H9 (cell line): ENCODE results near the gene PLP2. TPM values are rescaled to one million over a fixed set of nuclear protein-coding genes. Genes with fewer than 3 reads are reported as not detected.

Experiments
- DNase-seq: peaks from one replicate; pipeline ENCODE4 v3.0.0-alpha.2; 2017
- H2AFZ ChIP-seq: one replicate; pipeline ENCODE4 v1.6.1; 2013; ENCODE audit warnings: mild to moderate bottlenecking, low read length, control low read depth, moderate library complexity
- H2AK5ac ChIP-seq: 2 replicates; pipeline ENCODE4 v1.6.1; 2013; ENCODE audit warnings: low read length, control low read depth, mixed read lengths; ENCODE audit not compliant: insufficient read length
- H2BK120ac ChIP-seq: one replicate; pipeline ENCODE4 v1.6.1; 2013; ENCODE audit warnings: low read depth, mild to moderate bottlenecking, low read length, control low read depth, inconsistent platforms; ENCODE audit not compliant: poor library complexity, severe bottlenecking
- H2BK12ac ChIP-seq: 2 replicates; pipeline ENCODE4 v1.6.1; 2013; ENCODE audit warnings: low read length, control low read depth, mixed read lengths, low read depth; ENCODE audit not compliant: insufficient read length
- H2BK15ac ChIP-seq: 2 replicates; pipeline ENCODE4 v1.6.1; 2013; ENCODE audit warnings: low read depth, low read length, control low read depth
- H2BK20ac ChIP-seq: one replicate; pipeline ENCODE4 v1.6.1; 2013; ENCODE audit warnings: low read depth, mild to moderate bottlenecking, low read length, control low read depth, inconsistent platforms; ENCODE audit not compliant: poor library complexity, severe bottlenecking
- H2BK5ac ChIP-seq: 2 replicates; pipeline ENCODE4 v1.6.1; 2013; ENCODE audit warnings: low read length, control low read depth, mixed read lengths; ENCODE audit not compliant: insufficient read length
- H3K14ac ChIP-seq: 2 replicates; pipeline ENCODE4 v1.6.1; 2013; ENCODE audit warnings: low read length, control low read depth; ENCODE audit not compliant: insufficient read depth
- H3K18ac ChIP-seq: 2 replicates; pipeline ENCODE4 v1.6.1; 2013; ENCODE audit warnings: low read depth, mild to moderate bottlenecking, mixed read lengths, low read length, control low read depth; ENCODE audit not compliant: insufficient read length
- H3K23ac ChIP-seq: 2 replicates; pipeline ENCODE4 v1.6.1; 2013; ENCODE audit warnings: low read length, control low read depth, mixed read lengths, low read depth; ENCODE audit not compliant: insufficient read length
- H3K23me2 ChIP-seq: 2 replicates; pipeline ENCODE4 v1.6.1; 2013; ENCODE audit warnings: low read depth, mild to moderate bottlenecking, mixed read lengths, low read length, control low read depth; ENCODE audit not compliant: insufficient read length, poor library complexity, severe bottlenecking
- H3K27ac ChIP-seq: 2 replicates; pipeline ENCODE4 v1.5.1; 2013; ENCODE audit warnings: low read length, control low read depth, mixed read lengths, low read depth; ENCODE audit not compliant: insufficient read length
- H3K27me3 ChIP-seq: 2 replicates; pipeline ENCODE4 v1.6.1; 2013; ENCODE audit warnings: low read length, control low read depth, inconsistent platforms; ENCODE audit not compliant: insufficient read depth
- H3K4ac ChIP-seq: 2 replicates; pipeline ENCODE4 v1.6.1; 2013; ENCODE audit warnings: low read depth, mild to moderate bottlenecking, control low read depth, inconsistent platforms, low read length, moderate library complexity
- H3K4me1 ChIP-seq: 2 replicates; pipeline ENCODE4 v1.6.1; 2013; ENCODE audit warnings: low read length, control low read depth, inconsistent platforms; ENCODE audit not compliant: insufficient read depth
- H3K4me2 ChIP-seq: 2 replicates; pipeline ENCODE4 v1.6.1; 2013; ENCODE audit warnings: low read length, control low read depth, mixed read lengths; ENCODE audit not compliant: insufficient read length, insufficient read depth
- H3K56ac ChIP-seq: 2 replicates; pipeline ENCODE4 v1.6.1; 2013; ENCODE audit warnings: low read depth, mild to moderate bottlenecking, mixed read lengths, low read length, control low read depth; ENCODE audit not compliant: insufficient read length
- H3K79me1 ChIP-seq: 2 replicates; pipeline ENCODE4 v1.6.1; 2013; ENCODE audit warnings: low read depth, mild to moderate bottlenecking, moderate library complexity, low read length, control low read depth, inconsistent platforms; ENCODE audit not compliant: insufficient read depth, poor library complexity, severe bottlenecking
- H3K79me2 ChIP-seq: 2 replicates; pipeline ENCODE4 v1.6.1; 2013; ENCODE audit warnings: low read length, control low read depth, inconsistent platforms; ENCODE audit not compliant: insufficient read depth
- H3K9ac ChIP-seq: 2 replicates; pipeline ENCODE4 v1.6.1; 2013; ENCODE audit warnings: low read length, control low read depth, mixed read lengths; ENCODE audit not compliant: insufficient read length; ENCODE audit errors: extremely low read depth
- H3K9me3 ChIP-seq: one replicate; pipeline ENCODE4 v1.6.1; 2013; ENCODE audit warnings: low read depth, low read length, inconsistent platforms; ENCODE audit not compliant: control insufficient read depth
- H3T11ph ChIP-seq: one replicate; pipeline ENCODE4 v1.6.1; 2013; ENCODE audit warnings: mild to moderate bottlenecking, low read length, control low read depth, inconsistent platforms
- H4K20me1 ChIP-seq: one replicate; pipeline ENCODE4 v1.6.1; 2013; ENCODE audit not compliant: control insufficient read depth, insufficient read length, insufficient read depth
- H4K5ac ChIP-seq: 2 replicates; pipeline ENCODE4 v1.6.1; 2013; ENCODE audit warnings: low read depth, mild to moderate bottlenecking, mixed read lengths, low read length, control low read depth; ENCODE audit not compliant: insufficient read length
- H4K8ac ChIP-seq: replicated peaks from 2 replicates; pipeline ENCODE4 v1.6.1; 2013; ENCODE audit warnings: low read length, control low read depth, mixed read lengths, low read depth; ENCODE audit not compliant: insufficient read length
- H4K91ac ChIP-seq: 2 replicates; pipeline ENCODE4 v1.6.1; 2013; ENCODE audit warnings: low read depth, mild to moderate bottlenecking, moderate library complexity, mixed read lengths, low read length, control low read depth; ENCODE audit not compliant: insufficient read length
- H3K27ac Mint-ChIP-seq, 3 experiments: 2 replicates in 2 of 3; 3 replicates in 1 of 3; pipeline ENCODE4 v1.8.0; 2020 to 2021; ENCODE audit warnings: mixed read lengths in 3 of 3, mild to moderate bottlenecking in 1 of 3, moderate library complexity in 1 of 3
- H3K27me3 Mint-ChIP-seq: 2 replicates; pipeline ENCODE4 v1.8.0; 2021; ENCODE audit warnings: low read depth, mild to moderate bottlenecking, moderate library complexity, mixed read lengths
- H3K36me3 Mint-ChIP-seq, 3 experiments: 2 replicates in 2 of 3; 3 replicates in 1 of 3; pipeline ENCODE4 v1.8.0; 2020 to 2021; ENCODE audit warnings: low read depth in 3 of 3, mixed read lengths in 3 of 3; ENCODE audit not compliant: insufficient read depth in 1 of 3
- H3K4me1 Mint-ChIP-seq, 2 experiments: 2 replicates each; pipeline ENCODE4 v1.8.0; 2020; ENCODE audit warnings: mixed read lengths in 2 of 2
- H3K4me3 Mint-ChIP-seq, 2 experiments: 2 replicates in 1 of 2; 3 replicates in 1 of 2; pipeline ENCODE4 v1.8.0; 2020 to 2021; ENCODE audit warnings: mild to moderate bottlenecking in 2 of 2, mixed read lengths in 2 of 2, moderate library complexity in 1 of 2
- H3K9me3 Mint-ChIP-seq, 2 experiments: 2 replicates in 1 of 2; 3 replicates in 1 of 2; pipeline ENCODE4 v1.8.0; 2020; ENCODE audit warnings: mild to moderate bottlenecking in 2 of 2, mixed read lengths in 2 of 2, moderate library complexity in 1 of 2
- WGBS: extraction: QIAGEN DNeasy Blood & Tissue Kit; methylation state at CpG from one replicate; pipeline ENCODE4 v1.1.7; 2013; ENCODE audit warnings: missing lambda C conversion rate, low lambda C conversion rate, mixed read lengths; ENCODE audit not compliant: insufficient read length; ENCODE audit errors: extremely low coverage; 5-methylcytosine and 5-hydroxymethylcytosine counted together
- total RNA-seq: library from RNA; stranded (reverse); gene quantifications from 2 replicates; pipeline ENCODE4 v1.2.1, GENCODE V29; 2021
- TF ChIP-seq, protein P1 (sequence below): fragments of 200-600 bp; sonication (generic); conservative IDR thresholded peaks from 3 replicates; pipeline ENCODE4 v1.8.0; 2021; ENCODE audit warnings: antibody characterized with exemption, mild to moderate bottlenecking

The PLP2 gene
- total RNA-seq, 1 experiment from 2014 or later: 11.7 TPM

GRCh38 chrX:49199906-49200771, 28.4 kb downstream of the PLP2 start, which contains the start of gene SYP:
Gene SYP, minus strand, starts transcription at chrX:49200193. Its CDS starts 7 bp downstream, at chrX:49200186.
- H3K27ac ChIP-seq: no peak within 1 kb of the TSS
- H2AFZ ChIP-seq: no peak within 1 kb of the TSS

More at GRCh38 chrX:49199906-49200771, 28.4 kb downstream of the PLP2 start, which contains the start of gene SYP:
- Mint-ChIP-seq H3K27ac (peak within 1 kb of the TSS in 1 of 3 experiments; percentile 62; a peak in 3 of 7 replicates), H3K4me1 (peaks cover 11 to 26% of the 10 kb centered on the region in 2 experiments; a peak in 3 of 4 replicates), H3K4me3 (peak within 1 kb of the TSS; percentile 53 to 84), H3K27me3 (peaks cover 17% of the 10 kb centered on the region), H3K36me3 (peaks cover 0 to 14% (median 5%) of the 10 kb centered on the region in 3 experiments; a peak in 5 of 7 replicates), H3K9me3 (peaks cover 74 to 84% of the 10 kb centered on the region in 2 experiments)
- no peak within 1 kb of the TSS for H3K9ac ChIP-seq
- no peak within 1 kb of the TSS for H3T11ph ChIP-seq
- no peak within 1 kb of the TSS for H4K8ac ChIP-seq
- no peak within 1 kb of the TSS for H3K4ac ChIP-seq
- no peak within 1 kb of the TSS for H2BK15ac ChIP-seq
- H3K4me1 ChIP-seq: no peaks in the 10 kb centered on the region
- H3K4me2 ChIP-seq: peak within 1 kb of the TSS; percentile 52
- no peak within 1 kb of the TSS for H4K5ac ChIP-seq
- no peaks in the 10 kb centered on the region for H3K79me1 ChIP-seq
- no peak within 1 kb of the TSS for H4K91ac ChIP-seq
- no peak within 1 kb of the TSS for H2BK12ac ChIP-seq
- H2BK5ac ChIP-seq: no peak within 1 kb of the TSS
- H4K20me1 ChIP-seq: no peaks in the 10 kb centered on the region
- DNase-seq: peak; percentile 94
- TF ChIP-seq, protein P1, sequence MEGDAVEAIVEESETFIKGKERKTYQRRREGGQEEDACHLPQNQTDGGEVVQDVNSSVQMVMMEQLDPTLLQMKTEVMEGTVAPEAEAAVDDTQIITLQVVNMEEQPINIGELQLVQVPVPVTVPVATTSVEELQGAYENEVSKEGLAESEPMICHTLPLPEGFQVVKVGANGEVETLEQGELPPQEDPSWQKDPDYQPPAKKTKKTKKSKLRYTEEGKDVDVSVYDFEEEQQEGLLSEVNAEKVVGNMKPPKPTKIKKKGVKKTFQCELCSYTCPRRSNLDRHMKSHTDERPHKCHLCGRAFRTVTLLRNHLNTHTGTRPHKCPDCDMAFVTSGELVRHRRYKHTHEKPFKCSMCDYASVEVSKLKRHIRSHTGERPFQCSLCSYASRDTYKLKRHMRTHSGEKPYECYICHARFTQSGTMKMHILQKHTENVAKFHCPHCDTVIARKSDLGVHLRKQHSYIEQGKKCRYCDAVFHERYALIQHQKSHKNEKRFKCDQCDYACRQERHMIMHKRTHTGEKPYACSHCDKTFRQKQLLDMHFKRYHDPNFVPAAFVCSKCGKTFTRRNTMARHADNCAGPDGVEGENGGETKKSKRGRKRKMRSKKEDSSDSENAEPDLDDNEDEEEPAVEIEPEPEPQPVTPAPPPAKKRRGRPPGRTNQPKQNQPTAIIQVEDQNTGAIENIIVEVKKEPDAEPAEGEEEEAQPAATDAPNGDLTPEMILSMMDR: no peak
- peaks cover 14% of the 10 kb centered on the region for H3K23me2 ChIP-seq
- H3K27me3 ChIP-seq: no peaks in the 10 kb centered on the region
- H3K23ac ChIP-seq: no peak within 1 kb of the TSS
- no peak within 1 kb of the TSS for H2BK20ac ChIP-seq
- no peak within 1 kb of the TSS for H2BK120ac ChIP-seq
- no peak within 1 kb of the TSS for H3K56ac ChIP-seq
- H3K14ac ChIP-seq: no peak within 1 kb of the TSS
- no peak within 1 kb of the TSS for H3K18ac ChIP-seq
- H2AK5ac ChIP-seq: no peak within 1 kb of the TSS
- no CpG with 5 or more reads among the region's 61 CpGs for WGBS
- H3K79me2 ChIP-seq: no peaks in the 10 kb centered on the region
- peaks cover 27% of the 10 kb centered on the region for H3K9me3 ChIP-seq
